Nephron progenitor cell (in vitro differentiated cells): ENCODE measurements around the gene THSD4.

ENCODE experiments used
- DNase-seq: peaks from one replicate; pipeline ENCODE4 v3.0.0; 2021
- H3K27ac Mint-ChIP-seq: 2 replicates; pipeline ENCODE4 v1.8.0; 2021; ENCODE audit warnings: mild to moderate bottlenecking, moderate library complexity, mixed read lengths
- H3K27me3 Mint-ChIP-seq: 2 replicates; pipeline ENCODE4 v1.8.0; 2021; ENCODE audit warnings: mild to moderate bottlenecking, low read depth, mixed read lengths; ENCODE audit not compliant: poor library complexity
- H3K36me3 Mint-ChIP-seq: 2 replicates; pipeline ENCODE4 v1.8.0; 2021; ENCODE audit warnings: low read depth, mixed read lengths
- H3K4me1 Mint-ChIP-seq: 2 replicates; pipeline ENCODE4 v1.8.0; 2021; ENCODE audit warnings: mixed read lengths
- H3K4me3 Mint-ChIP-seq: 2 replicates; pipeline ENCODE4 v1.8.0; 2021; ENCODE audit warnings: mild to moderate bottlenecking, moderate library complexity, mixed read lengths
- H3K9me3 Mint-ChIP-seq: 2 replicates; pipeline ENCODE4 v1.8.0; 2021; ENCODE audit warnings: mild to moderate bottlenecking, moderate library complexity, mixed read lengths
- TF ChIP-seq, protein P1 (sequence below): fragments of 200-600 bp; sonication (generic); IDR thresholded peaks from 2 replicates; pipeline ENCODE4 v1.5.0; 2021; ENCODE audit warnings: antibody characterized with exemption

THSD4 gene

DNA sequence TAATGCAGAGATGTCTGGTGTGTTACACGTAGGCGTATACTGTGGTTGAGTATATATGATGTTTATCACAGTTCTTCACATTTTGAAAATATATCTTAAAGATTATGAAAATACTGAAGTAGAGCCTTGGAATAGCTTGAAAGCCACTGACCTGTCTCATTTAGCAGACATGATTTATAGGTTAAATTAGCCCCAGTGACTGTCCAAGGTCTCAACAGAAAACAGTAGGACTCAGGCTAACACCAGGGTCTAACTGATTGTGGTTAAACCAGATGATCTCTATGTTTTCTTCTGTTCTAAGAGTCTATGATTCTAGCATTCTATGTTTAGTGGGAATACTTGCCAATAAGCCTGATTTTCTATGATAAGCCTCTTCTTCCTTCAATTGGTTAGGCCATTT is 528.6 kb downstream of the THSD4 start:
- Mint-ChIP-seq H3K36me3 (peaks cover 5% of the 10 kb centered on the region), H3K9me3 (peaks cover 11% of the 10 kb centered on the region), H3K4me3 (no peak overlapping the region), H3K27ac (no peak overlapping the region), H3K27me3 (no peaks in the 10 kb centered on the region), H3K4me1 (peaks cover 71% of the 10 kb centered on the region)
- no peak for DNase-seq
- TF ChIP-seq, protein P1, sequence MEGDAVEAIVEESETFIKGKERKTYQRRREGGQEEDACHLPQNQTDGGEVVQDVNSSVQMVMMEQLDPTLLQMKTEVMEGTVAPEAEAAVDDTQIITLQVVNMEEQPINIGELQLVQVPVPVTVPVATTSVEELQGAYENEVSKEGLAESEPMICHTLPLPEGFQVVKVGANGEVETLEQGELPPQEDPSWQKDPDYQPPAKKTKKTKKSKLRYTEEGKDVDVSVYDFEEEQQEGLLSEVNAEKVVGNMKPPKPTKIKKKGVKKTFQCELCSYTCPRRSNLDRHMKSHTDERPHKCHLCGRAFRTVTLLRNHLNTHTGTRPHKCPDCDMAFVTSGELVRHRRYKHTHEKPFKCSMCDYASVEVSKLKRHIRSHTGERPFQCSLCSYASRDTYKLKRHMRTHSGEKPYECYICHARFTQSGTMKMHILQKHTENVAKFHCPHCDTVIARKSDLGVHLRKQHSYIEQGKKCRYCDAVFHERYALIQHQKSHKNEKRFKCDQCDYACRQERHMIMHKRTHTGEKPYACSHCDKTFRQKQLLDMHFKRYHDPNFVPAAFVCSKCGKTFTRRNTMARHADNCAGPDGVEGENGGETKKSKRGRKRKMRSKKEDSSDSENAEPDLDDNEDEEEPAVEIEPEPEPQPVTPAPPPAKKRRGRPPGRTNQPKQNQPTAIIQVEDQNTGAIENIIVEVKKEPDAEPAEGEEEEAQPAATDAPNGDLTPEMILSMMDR = no peak

- no peak for DNase-seq
- peaks cover 8% of the 10 kb centered on the region for H3K9me3 Mint-ChIP-seq
Measured at GRCh38 chr15:71646767-71647486, 531.7 kb downstream of the THSD4 start.

GRCh38 chr15:71647487-71647808 is 532.2 kb downstream of the THSD4 start:
- no peak for DNase-seq
- no peak overlapping the region for H3K4me3 Mint-ChIP-seq
- TF ChIP-seq, protein P1 = no peak
- peaks cover 6% of the 10 kb centered on the region for H3K9me3 Mint-ChIP-seq
- H3K27ac Mint-ChIP-seq = peak overlapping the region; percentile 9
- peaks cover 5% of the 10 kb centered on the region for H3K36me3 Mint-ChIP-seq
- H3K27me3 Mint-ChIP-seq = peaks cover 4% of the 10 kb centered on the region
- H3K4me1 Mint-ChIP-seq = peaks cover 78% of the 10 kb centered on the region

More at GRCh38 chr15:71646767-71647486, 531.7 kb downstream of the THSD4 start:
- Mint-ChIP-seq H3K4me1 (peaks cover 75% of the 10 kb centered on the region), H3K27me3 (peaks cover 2% of the 10 kb centered on the region), H3K4me3 (no peak overlapping the region), H3K27ac (no peak overlapping the region), H3K36me3 (peaks cover 5% of the 10 kb centered on the region)
- TF ChIP-seq, protein P1 = no peak

- Mint-ChIP-seq H3K27me3 (peaks cover 4% of the 10 kb centered on the region), H3K9me3 (peaks cover 4% of the 10 kb centered on the region), H3K27ac (no peak overlapping the region), H3K4me3 (no peak overlapping the region), H3K4me1 (peaks cover 83% of the 10 kb centered on the region), H3K36me3 (peaks cover 5% of the 10 kb centered on the region)
- DNase-seq = no peak
- TF ChIP-seq, protein P1 = no peak
Measured at GRCh38 chr15:71648095-71648494, 532.8 kb downstream of the THSD4 start.

GRCh38 chr15:71649894-71650293 is 534.6 kb downstream of the THSD4 start:
- Mint-ChIP-seq H3K36me3 (peaks cover 5% of the 10 kb centered on the region), H3K4me1 (peaks cover 82% of the 10 kb centered on the region), H3K9me3 (no peaks in the 10 kb centered on the region), H3K27ac (no peak overlapping the region), H3K27me3 (peaks cover 4% of the 10 kb centered on the region), H3K4me3 (no peak overlapping the region)
- TF ChIP-seq, protein P1 = no peak
- DNase-seq = no peak

- DNase-seq = no peak
- Mint-ChIP-seq H3K36me3 (peaks cover 5% of the 10 kb centered on the region), H3K27ac (no peak overlapping the region), H3K27me3 (peaks cover 4% of the 10 kb centered on the region), H3K4me1 (peaks cover 81% of the 10 kb centered on the region), H3K9me3 (no peaks in the 10 kb centered on the region), H3K4me3 (no peak overlapping the region)
- TF ChIP-seq, protein P1 = no peak
Measured at GRCh38 chr15:71650603-71651002, 535.3 kb downstream of the THSD4 start.
